Hepatocyte (in vitro differentiated cells): ENCODE results near the gene XPO4.

ENCODE experiments used
- CTCF ChIP-seq: fragments of 200-600 bp; sonication (generic); IDR thresholded peaks from 2 replicates; pipeline ENCODE4 v1.5.1; 2016; ENCODE audit warnings: antibody characterized with exemption, mild to moderate bottlenecking; ENCODE audit not compliant: poor library complexity
- EZH2phosphoT487 ChIP-seq: fragments of 200-600 bp; sonication (generic); IDR thresholded peaks from one replicate; pipeline ENCODE4 v1.6.1; 2018; ENCODE audit warnings: antibody characterized with exemption, mild to moderate bottlenecking, low read depth, moderate library complexity; ENCODE audit not compliant: unreplicated experiment, severe bottlenecking

GRCh38 chr13:20833900-20834679, 68.5 kb downstream of the XPO4 start:
- TF ChIP-seq EZH2phosphoT487 (no peak), CTCF (no peak)
